ENCODE measurements around the gene GFER. TPM values are rescaled to one million over a fixed set of nuclear protein-coding genes. Genes with fewer than 3 reads are reported as not detected.

GFER gene
- total and polyA plus RNA-seq, 2 donors (not counting 1 experiment from before 2014, with no cell fraction given), result 15.6 to 30.4 TPM

DNA sequence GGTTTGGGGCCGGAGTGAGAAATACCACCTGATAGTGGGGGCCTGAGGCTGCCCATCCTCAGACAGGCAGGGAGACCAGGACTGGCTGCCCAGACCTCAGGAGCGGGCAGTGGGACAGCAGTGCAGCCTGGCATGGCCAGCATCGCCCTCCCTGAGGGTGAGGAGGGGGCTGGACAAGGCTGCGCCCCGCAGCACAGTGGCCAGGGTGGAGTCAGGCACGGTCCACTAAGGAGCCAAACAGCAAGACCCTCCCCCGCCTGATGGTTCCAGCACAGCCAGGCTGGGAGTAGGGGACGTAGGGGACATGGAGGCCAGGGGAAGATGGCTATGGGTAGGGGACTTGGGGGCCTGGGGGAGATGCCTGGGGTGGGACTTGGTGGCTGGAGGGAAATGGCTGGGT, 22.3 kb downstream of the GFER start:
- Histone ChIP-seq H3K9ac (ENCODE audit: low read length) (no peak overlapping the region), H2AFZ (ENCODE audit: insufficient read depth, low read depth, low read length, poor library complexity, severe bottlenecking) (no peak overlapping the region), H3K4me1 (ENCODE audit: control insufficient read depth in 2 of 2, insufficient read depth in 2 of 2, low read length in 2 of 2) (peaks cover 42 to 56% of the 10 kb centered on the region in 2 donors), H4K20me1 (ENCODE audit: control insufficient read depth, insufficient read depth, low read length, poor library complexity, severe bottlenecking) (peaks cover 76% of the 10 kb centered on the region), H3K36me3 (replicated peaks in 1 of 2; ENCODE audit: control extremely low read depth in 1 of 2, control insufficient read depth in 1 of 2, extremely low read depth in 1 of 2, insufficient read depth in 2 of 2, low read length in 1 of 2) (peaks cover 0 to 29% of the 10 kb centered on the region in 2 experiments), H3K79me2 (ENCODE audit: control insufficient read depth, insufficient read depth, low read length) (peaks cover 76% of the 10 kb centered on the region), H3K27me3 (replicated peaks in 1 of 4; ENCODE audit: control extremely low read depth in 1 of 4, control insufficient read depth in 3 of 4, insufficient read depth in 4 of 4, low read length in 3 of 4) (no peaks in the 10 kb centered on the region), H3K4me2 (replicated peaks; ENCODE audit: low read depth, low read length, poor library complexity, severe bottlenecking) (no peak overlapping the region), H3K27ac (ENCODE audit: low read length in 2 of 2) (no peak overlapping the region), H3K4me3 (ENCODE audit: control extremely low read depth in 1 of 5, extremely low read depth in 1 of 5, insufficient read depth in 1 of 5, low read depth in 2 of 5, low read length in 4 of 5) (no peak overlapping the region), H3K9me3 (ENCODE audit: control extremely low read depth in 1 of 3, control insufficient read depth in 2 of 3, insufficient read depth in 1 of 3, low read length in 2 of 3) (no peaks in the 10 kb centered on the region)
- H3K27ac Mint-ChIP-seq, result peak overlapping the region; percentile 10
- TF ChIP-seq, protein P1, sequence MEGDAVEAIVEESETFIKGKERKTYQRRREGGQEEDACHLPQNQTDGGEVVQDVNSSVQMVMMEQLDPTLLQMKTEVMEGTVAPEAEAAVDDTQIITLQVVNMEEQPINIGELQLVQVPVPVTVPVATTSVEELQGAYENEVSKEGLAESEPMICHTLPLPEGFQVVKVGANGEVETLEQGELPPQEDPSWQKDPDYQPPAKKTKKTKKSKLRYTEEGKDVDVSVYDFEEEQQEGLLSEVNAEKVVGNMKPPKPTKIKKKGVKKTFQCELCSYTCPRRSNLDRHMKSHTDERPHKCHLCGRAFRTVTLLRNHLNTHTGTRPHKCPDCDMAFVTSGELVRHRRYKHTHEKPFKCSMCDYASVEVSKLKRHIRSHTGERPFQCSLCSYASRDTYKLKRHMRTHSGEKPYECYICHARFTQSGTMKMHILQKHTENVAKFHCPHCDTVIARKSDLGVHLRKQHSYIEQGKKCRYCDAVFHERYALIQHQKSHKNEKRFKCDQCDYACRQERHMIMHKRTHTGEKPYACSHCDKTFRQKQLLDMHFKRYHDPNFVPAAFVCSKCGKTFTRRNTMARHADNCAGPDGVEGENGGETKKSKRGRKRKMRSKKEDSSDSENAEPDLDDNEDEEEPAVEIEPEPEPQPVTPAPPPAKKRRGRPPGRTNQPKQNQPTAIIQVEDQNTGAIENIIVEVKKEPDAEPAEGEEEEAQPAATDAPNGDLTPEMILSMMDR (IDR thresholded peaks at IDR 0.05), result no peak
- TF ChIP-seq EZH2 (IDR thresholded peaks at IDR 0.05; ENCODE audit: borderline replicate concordance, insufficient read depth, low read depth, low read length, poor library complexity, severe bottlenecking), result no peak
- no peak for DNase-seq
- ChIA-PET CTCF (interaction anchor here (4.9 kb wide), 1 partner anchor 135 kb away, joined by 46 read pairs; no protein-coding TSS in a partner anchor), POLR2A (no interaction called here)
- WGBS (ENCODE audit: insufficient coverage), result 96% methylated on average over 8 of the region's 8 CpGs
- ATAC-seq (ENCODE audit: low read depth), result no peak
- peak overlapping the region; percentile 44 for H3K4me3 Mint-ChIP-seq
- no peaks in the 10 kb centered on the region for H3K27me3 Mint-ChIP-seq
- H3K9me3 Mint-ChIP-seq (ENCODE audit: insufficient read depth), result no peaks in the 10 kb centered on the region
- intact Hi-C loops (cut with micrococcal nuclease), result no loop called here
- peaks cover 47% of the 10 kb centered on the region for H3K4me1 Mint-ChIP-seq

DNA sequence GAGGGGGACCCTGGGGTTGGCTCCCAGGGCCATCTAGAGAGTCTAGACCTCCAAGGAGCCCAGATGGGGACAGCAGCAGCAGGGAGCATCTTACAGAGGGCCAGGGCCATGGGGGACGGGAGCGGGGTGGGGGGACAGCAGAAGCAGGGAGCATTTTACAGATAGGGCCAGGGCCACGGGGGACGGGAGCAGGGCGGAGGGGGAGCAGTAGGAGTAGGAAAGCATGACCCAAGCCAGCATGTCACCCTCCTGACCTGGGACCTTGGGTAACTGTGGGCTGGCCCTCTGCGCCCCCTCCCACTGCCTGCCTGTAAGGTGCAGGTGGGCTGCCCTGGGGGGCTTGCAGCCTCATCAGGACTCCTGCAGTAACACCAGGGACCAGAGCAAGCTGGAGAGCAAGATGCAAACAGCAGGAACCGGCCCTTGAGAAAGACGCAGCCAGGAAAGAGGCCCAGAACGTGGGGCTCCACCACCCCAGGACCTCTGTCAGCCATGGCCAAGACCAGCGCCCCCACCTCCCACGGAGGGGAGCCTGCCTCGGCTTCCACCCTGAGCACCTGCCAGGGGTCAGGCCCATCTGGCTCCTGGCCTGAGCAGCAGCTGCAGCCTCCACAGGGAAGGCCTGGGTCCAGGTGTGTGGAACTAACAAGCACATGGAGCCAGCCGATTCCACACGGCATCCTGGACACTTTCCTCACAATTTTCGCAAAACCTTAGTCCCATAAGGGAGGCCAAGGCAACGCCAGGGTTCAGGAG, 23.3 kb downstream of the GFER start:
- Mint-ChIP-seq H3K4me3 (peak overlapping the region; percentile 82), H3K4me1 (peaks cover 47% of the 10 kb centered on the region), H3K27ac (no peak overlapping the region), H3K9me3 (ENCODE audit: insufficient read depth) (no peaks in the 10 kb centered on the region), H3K27me3 (no peaks in the 10 kb centered on the region)
- Histone ChIP-seq H3K79me2 (ENCODE audit: control insufficient read depth, insufficient read depth, low read length) (peaks cover 74% of the 10 kb centered on the region), H2AFZ (ENCODE audit: insufficient read depth, low read depth, low read length, poor library complexity, severe bottlenecking) (no peak overlapping the region), H3K36me3 (replicated peaks in 1 of 2; ENCODE audit: control extremely low read depth in 1 of 2, control insufficient read depth in 1 of 2, extremely low read depth in 1 of 2, insufficient read depth in 2 of 2, low read length in 1 of 2) (peaks cover 0 to 21% of the 10 kb centered on the region in 2 experiments), H3K27me3 (replicated peaks in 1 of 4; ENCODE audit: control extremely low read depth in 1 of 4, control insufficient read depth in 3 of 4, insufficient read depth in 4 of 4, low read length in 3 of 4) (no peaks in the 10 kb centered on the region), H3K4me2 (replicated peaks; ENCODE audit: low read depth, low read length, poor library complexity, severe bottlenecking) (peak overlapping the region; percentile 77), H3K27ac (ENCODE audit: low read length in 2 of 2) (no peak overlapping the region), H3K4me3 (ENCODE audit: control extremely low read depth in 1 of 5, extremely low read depth in 1 of 5, insufficient read depth in 1 of 5, low read depth in 2 of 5, low read length in 4 of 5) (no peak overlapping the region), H4K20me1 (ENCODE audit: control insufficient read depth, insufficient read depth, low read length, poor library complexity, severe bottlenecking) (peaks cover 70% of the 10 kb centered on the region), H3K4me1 (ENCODE audit: control insufficient read depth in 2 of 2, insufficient read depth in 2 of 2, low read length in 2 of 2) (peaks cover 42 to 56% of the 10 kb centered on the region in 2 donors), H3K9me3 (ENCODE audit: control extremely low read depth in 1 of 3, control insufficient read depth in 2 of 3, insufficient read depth in 1 of 3, low read length in 2 of 3) (no peaks in the 10 kb centered on the region), H3K9ac (ENCODE audit: low read length) (peak overlapping the region; percentile 15)
- 66% methylated on average over 12 of the region's 16 CpGs for WGBS (ENCODE audit: insufficient coverage)
- no peak for DNase-seq
- ChIA-PET CTCF (interaction anchor here (1.8 kb wide), 1 partner anchor 133 kb away, joined by 10 read pairs; no protein-coding TSS in a partner anchor), POLR2A (interaction anchor here (0.7 kb wide), 1 partner anchor 145 kb away, joined by 4 read pairs; no protein-coding TSS in a partner anchor)
- TF ChIP-seq, protein P1 (IDR thresholded peaks at IDR 0.05), result no peak
- TF ChIP-seq EZH2 (IDR thresholded peaks at IDR 0.05; ENCODE audit: borderline replicate concordance, insufficient read depth, low read depth, low read length, poor library complexity, severe bottlenecking), result no peak
- intact Hi-C loops (cut with micrococcal nuclease), result no loop called here
- no peak for ATAC-seq (ENCODE audit: low read depth)
